SH-SY5Y (cell line): ENCODE results near the gene GCLC.

Source experiments
- GATA2 ChIP-seq: IDR thresholded peaks from 2 replicates; pipeline ENCODE4 v1.6.1; 2011; ENCODE audit warnings: mild to moderate bottlenecking, low read depth, low read length
- GATA3 ChIP-seq: IDR thresholded peaks from 2 replicates; pipeline ENCODE4 v1.6.1; 2011; ENCODE audit warnings: low read depth, mild to moderate bottlenecking, low read length, moderate library complexity

GCLC gene

DNA sequence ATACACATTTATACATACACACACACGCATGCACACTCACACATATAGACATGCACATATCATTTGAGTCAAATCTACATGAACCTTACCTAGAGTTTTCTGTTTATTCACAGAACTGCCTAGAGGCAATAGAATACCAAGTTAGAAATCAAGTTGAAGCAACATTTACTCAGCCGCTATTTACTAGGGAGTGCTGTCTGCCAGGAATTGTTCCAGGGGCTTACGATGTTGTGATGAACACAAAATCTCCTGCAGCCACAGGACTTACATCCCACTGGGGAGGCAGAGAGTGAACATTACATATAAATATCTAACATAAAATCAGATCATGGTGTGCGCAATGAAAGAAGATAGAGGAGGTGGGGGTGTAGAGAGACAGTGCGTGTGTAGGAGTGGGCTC lies 80.4 kb downstream of the GCLC start:
- TF ChIP-seq GATA3, result no peak
- no peak for TF ChIP-seq GATA2

DNA sequence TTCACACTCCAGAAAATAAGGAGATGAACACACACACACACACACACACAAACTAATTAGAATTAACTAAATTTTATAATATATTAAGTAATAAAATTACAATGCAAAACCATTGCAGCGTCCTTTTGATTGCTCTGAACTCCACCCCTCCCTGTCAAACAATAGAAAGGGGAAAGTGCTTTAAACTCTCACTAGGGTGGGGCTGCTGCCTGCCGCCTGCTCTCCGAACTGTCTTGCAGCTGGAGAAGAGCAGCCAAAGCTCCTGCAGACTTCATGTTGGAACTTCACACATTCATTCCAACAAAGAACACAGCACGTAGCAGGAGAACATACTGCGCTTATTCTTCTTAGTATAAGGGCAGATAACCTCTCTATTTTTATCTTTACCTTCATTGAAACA lies 83.2 kb downstream of the GCLC start:
- TF ChIP-seq GATA3 (no peak), GATA2 (no peak)

DNA sequence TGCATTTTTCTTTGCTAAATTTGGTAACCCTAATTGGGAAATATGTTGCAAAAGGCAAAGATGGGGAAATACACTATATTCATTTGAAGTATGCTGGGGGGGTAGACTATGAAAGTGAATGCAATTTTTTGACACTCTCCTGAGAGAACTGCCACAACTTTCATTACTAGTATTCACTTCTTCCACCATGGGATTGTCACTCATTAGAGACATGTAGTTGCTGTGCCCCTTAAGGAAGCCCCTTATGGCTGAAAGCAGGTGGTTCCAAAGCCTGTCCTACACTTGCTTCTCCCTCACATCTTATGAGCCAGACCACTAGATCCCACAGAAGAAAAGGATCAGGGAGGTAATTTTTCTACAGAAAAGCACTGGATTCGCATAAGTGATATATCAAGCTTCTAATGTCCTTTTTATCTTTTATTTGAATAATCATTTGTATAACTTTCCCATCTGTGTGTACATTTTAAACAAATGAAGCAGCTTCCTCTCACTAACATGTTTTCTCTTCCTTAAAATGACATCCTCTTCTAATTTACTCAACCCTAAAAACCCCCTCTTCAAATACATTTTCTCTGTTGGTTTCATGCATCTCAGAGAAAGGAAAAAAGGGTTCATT lies 83.8 kb downstream of the GCLC start:
- no peak for TF ChIP-seq GATA2
- no peak for TF ChIP-seq GATA3

DNA sequence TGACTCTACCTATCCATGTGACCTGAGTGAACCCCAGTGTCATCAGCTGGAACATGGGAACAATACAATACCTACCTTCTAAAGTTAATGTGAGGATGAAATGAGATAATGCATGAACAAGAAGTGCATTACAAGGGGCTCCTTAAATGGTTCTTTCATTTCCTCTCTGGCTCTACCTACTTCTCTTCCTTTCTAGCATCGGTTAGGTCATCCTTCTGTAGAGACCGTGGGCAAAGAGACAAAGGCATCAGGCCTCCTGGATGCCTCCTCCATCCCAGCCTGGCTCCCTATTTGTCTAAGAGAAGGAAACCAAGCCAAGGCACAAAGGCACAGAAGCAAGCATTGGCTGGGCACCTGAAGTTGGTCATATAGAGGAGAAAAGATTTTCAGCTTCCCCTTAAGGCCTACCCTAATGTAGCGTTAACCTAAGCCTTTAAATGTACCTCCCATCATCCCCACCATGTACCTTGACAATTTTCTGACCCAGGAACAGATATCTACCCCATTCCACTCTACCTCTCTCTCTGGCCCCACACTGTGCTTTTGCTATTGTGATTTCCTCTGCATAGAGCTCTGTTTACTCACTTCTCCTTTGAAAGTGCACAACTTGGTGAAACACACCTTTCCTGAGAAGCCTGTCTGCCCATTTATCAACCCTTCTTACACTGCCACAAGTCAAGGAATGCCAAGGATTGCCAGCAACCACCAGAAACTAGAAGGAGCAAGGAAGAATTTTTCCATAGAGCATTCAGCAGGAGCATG lies 86.6 kb downstream of the GCLC start:
- no peak for TF ChIP-seq GATA3
- no peak for TF ChIP-seq GATA2

DNA sequence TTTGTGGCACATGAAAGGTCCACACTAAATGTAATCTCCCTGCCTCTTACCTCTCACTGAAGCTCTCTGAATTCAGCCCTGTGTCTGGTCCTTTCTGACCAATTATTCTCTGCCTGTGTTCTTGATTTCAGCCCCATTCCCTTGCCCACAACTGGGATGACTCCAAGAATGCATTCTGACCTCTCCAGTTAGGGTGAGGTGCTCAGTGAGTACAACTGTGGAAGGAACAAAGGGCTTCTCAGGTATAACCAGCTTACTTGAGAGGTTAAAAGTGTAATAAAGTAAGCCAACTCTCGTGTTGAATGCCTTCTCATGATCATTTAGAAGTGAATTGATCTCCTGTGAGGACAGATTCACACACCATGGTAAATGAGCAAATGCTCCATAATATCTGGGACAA lies 88.1 kb downstream of the GCLC start:
- no peak for TF ChIP-seq GATA3
- TF ChIP-seq GATA2, result no peak

DNA sequence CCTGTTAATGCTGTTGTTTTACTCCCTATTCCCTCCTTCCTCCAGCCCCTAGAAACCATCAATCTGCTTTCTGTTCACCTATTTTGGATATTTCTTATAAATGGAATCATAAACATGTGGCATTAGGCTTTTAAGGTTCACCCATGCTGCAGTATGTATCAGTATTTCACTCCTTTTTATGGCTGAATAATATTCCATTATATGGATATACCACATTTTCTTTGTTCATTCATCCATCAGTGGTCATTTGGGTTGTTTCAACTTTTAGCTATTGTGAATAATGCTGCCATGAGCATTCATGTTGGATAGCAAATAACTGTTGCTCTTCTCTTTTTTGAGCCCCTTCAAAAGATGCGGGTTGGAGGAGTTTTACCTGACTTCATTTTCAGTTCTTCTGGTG lies 89.2 kb downstream of the GCLC start:
- TF ChIP-seq GATA3, result no peak
- no peak for TF ChIP-seq GATA2

DNA sequence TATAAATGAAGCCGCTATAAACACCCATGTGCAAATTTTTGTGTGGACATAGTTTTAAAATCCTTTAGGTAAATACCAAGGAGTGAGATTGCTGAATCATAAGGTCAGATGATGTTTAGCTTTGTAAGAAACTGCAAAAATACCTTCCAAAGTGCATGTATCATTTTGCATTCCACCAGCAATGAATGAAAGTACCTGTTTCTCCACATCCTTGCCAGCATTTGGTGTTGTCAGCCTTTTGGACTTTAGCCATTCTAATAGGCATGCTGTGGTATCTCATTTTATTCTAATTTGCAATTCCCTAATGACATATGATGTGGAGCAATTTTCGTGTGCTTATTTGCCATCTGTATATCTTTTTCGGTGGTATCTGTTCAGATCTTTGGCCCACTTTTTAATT lies 93.7 kb downstream of the GCLC start:
- no peak for TF ChIP-seq GATA2
- TF ChIP-seq GATA3, result no peak

DNA sequence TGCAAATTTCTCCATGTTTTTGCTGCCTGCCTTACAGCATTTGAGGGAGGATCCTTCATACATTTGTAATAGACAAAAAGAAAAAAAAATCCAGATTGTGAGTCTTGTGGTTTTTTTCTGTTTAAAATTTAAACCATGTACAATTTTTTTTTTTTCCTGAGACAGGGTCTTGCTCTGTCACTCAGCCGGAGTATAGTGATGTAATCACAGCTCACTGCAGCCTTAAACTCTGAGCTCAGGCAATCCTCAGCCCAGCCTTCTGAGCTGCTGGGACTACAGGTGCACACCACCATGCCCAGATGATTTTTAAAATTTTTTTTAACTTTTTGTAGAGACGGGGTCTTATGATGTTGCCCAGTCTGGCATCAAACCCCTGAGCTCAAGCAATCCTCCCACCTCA lies 97.0 kb downstream of the GCLC start:
- TF ChIP-seq GATA2 (no peak), GATA3 (no peak)
